ENCODE results near the gene RMI2. TPM values are rescaled to one million over a fixed set of nuclear protein-coding genes. Genes with fewer than 3 reads are reported as not detected.

Gene RMI2
- total RNA-seq, 2 donors from 2014 or later, result 12.0 to 46.3 TPM

- DNase-seq, result no peak
- no peak overlapping the region for H3K27ac ChIP-seq
- intact Hi-C loops (cut with DNase I), result no loop called here
- TF ChIP-seq, protein P1, sequence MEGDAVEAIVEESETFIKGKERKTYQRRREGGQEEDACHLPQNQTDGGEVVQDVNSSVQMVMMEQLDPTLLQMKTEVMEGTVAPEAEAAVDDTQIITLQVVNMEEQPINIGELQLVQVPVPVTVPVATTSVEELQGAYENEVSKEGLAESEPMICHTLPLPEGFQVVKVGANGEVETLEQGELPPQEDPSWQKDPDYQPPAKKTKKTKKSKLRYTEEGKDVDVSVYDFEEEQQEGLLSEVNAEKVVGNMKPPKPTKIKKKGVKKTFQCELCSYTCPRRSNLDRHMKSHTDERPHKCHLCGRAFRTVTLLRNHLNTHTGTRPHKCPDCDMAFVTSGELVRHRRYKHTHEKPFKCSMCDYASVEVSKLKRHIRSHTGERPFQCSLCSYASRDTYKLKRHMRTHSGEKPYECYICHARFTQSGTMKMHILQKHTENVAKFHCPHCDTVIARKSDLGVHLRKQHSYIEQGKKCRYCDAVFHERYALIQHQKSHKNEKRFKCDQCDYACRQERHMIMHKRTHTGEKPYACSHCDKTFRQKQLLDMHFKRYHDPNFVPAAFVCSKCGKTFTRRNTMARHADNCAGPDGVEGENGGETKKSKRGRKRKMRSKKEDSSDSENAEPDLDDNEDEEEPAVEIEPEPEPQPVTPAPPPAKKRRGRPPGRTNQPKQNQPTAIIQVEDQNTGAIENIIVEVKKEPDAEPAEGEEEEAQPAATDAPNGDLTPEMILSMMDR (IDR thresholded peaks at IDR 0.05), result no peak
- no peaks in the 10 kb centered on the region for H3K4me1 ChIP-seq
- no peaks in the 10 kb centered on the region for H3K27me3 ChIP-seq
- H3K9me3 ChIP-seq, result no peaks in the 10 kb centered on the region
- H3K4me3 ChIP-seq, result no peak overlapping the region
- H3K9ac ChIP-seq (ENCODE audit: low read depth in 2 of 2, low read length in 2 of 2), result no peak overlapping the region
- H3K36me3 ChIP-seq, result no peaks in the 10 kb centered on the region
Observed at GRCh38 chr16:11400076-11400475, 54.8 kb downstream of the RMI2 start.

Small RNAs within 50 kb of the gene (microRNA-seq; reads per million reads assigned to microRNA genes)
- not detected for gene MIR548H2

Other genes starting within 250 kb of the RMI2 start
- 1 to 10 TPM; 3.2 to 3.7 TPM for gene SOCS1, start 89.3 kb upstream of the RMI2 start, total RNA-seq
- not detected for gene TNP2, start 76.1 kb upstream of the RMI2 start, total RNA-seq
- gene PRM3, start 71.8 kb upstream of the RMI2 start, total RNA-seq, result not detected
- not detected for gene PRM2, start 69.0 kb upstream of the RMI2 start, total RNA-seq
- not detected for gene PRM1, start 64.1 kb upstream of the RMI2 start, total RNA-seq
- gene LITAF, start 241.5 kb downstream of the RMI2 start, total RNA-seq, result 100 to 1,000 TPM; 144 to 211 TPM